GM13977 (cell line): ENCODE data around the gene NPM3.

Experiments
- DNase-seq: peaks from one replicate; pipeline ENCODE4 v3.0.0; 2012; ENCODE audit warnings: low spot score
- in situ Hi-C: fragments of 300-500 bp; cut with MboI; formaldehyde crosslinking; loops from one replicate; pipeline ENCODE4 v1.12.0; 2022; ENCODE audit warnings: low sequenced_read_pairs, low pct_unique_long_range_greater_than_20kb, mixed read lengths, inconsistent platforms; ENCODE audit not compliant: unreplicated experiment
- TF ChIP-seq, protein P1 (sequence below): IDR thresholded peaks from 2 replicates; pipeline ENCODE4 v1.5.1; 2012; ENCODE audit warnings: mild to moderate bottlenecking, control low read depth; ENCODE audit not compliant: insufficient read depth; ENCODE audit errors: extremely low read depth, missing control alignments

The NPM3 gene

GRCh38 chr10:101759309-101760247 lies 23.7 kb downstream of the NPM3 start:
- DNase-seq = no peak
- TF ChIP-seq, protein P1, sequence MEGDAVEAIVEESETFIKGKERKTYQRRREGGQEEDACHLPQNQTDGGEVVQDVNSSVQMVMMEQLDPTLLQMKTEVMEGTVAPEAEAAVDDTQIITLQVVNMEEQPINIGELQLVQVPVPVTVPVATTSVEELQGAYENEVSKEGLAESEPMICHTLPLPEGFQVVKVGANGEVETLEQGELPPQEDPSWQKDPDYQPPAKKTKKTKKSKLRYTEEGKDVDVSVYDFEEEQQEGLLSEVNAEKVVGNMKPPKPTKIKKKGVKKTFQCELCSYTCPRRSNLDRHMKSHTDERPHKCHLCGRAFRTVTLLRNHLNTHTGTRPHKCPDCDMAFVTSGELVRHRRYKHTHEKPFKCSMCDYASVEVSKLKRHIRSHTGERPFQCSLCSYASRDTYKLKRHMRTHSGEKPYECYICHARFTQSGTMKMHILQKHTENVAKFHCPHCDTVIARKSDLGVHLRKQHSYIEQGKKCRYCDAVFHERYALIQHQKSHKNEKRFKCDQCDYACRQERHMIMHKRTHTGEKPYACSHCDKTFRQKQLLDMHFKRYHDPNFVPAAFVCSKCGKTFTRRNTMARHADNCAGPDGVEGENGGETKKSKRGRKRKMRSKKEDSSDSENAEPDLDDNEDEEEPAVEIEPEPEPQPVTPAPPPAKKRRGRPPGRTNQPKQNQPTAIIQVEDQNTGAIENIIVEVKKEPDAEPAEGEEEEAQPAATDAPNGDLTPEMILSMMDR = no peak
- in situ Hi-C loops = no loop called here

GRCh38 chr10:101758858-101759257 lies 24.4 kb downstream of the NPM3 start:
- DNase-seq = no peak
- TF ChIP-seq, protein P1 = no peak
- in situ Hi-C loops = no loop called here

DNA sequence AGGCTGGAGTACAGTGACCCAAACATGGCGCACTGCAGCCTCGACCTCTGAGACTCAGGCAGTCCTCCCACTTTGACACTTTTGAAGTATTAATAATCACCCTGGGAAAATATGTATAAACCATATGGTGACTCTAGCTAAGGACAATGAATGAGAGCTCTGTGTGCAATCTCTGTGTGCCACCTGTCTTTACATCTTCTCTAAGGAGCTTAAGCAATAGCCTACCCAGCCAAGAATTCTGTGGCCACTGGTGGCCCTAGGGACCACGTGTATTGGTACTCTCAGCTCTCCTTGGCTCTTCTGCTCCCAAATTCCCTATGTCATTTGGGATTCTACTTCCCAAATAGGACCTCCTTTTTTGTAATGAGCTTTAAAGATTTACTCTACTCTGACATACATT lies 31.0 kb downstream of the NPM3 start:
- in situ Hi-C loops = no loop called here
- DNase-seq = no peak
- TF ChIP-seq, protein P1 = no peak

DNA sequence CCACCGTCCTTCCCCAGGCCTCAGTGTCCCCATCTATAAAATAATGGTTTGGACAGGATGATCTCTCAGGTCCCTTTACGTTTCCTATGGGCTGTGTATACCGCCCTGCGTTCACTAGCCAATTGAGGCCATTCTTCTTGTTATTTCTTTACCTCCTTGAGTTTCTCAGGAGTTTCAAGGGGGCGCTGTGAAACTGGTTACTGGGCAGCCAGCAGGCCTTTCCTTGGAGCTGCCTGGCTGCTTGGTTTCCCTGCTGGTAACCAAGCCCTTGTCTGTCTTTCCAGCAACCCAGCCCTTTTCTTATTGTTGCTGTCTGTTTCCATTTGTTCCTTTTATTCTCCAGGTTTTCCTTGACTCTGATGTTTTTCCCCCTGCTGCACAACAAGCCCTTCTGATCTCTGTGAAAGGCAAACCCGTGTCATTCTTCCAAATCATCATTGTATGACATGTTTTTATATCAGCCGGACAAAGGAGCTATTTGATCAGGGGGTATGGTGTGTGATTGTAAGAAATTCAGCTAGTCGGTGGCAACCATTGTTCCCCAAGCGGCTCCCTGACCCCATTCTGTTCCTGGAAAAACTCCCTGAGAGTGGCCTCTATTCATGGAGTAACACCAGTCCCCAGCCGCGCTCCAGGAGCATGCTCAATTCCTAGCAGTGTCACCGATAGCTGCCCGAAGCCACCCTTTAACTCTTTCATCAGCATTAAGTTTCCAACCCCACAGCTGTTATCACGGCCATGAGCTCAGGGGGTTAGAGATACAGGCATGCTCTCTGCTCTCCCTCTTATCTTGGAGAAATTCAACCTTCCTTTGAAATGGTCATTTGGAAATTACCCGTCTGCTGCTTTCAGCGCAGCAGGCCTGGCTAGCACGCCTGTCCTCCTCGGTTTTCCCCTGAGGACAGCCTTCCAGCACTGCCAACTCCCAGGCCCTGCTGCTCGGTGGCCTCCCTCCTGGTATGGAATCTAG lies 33.9 kb downstream of the NPM3 start:
- no peak for DNase-seq
- in situ Hi-C loops = no loop called here
- TF ChIP-seq, protein P1 = no peak

GRCh38 chr10:101748496-101748895 lies 34.8 kb downstream of the NPM3 start:
- TF ChIP-seq, protein P1 = no peak

DNA sequence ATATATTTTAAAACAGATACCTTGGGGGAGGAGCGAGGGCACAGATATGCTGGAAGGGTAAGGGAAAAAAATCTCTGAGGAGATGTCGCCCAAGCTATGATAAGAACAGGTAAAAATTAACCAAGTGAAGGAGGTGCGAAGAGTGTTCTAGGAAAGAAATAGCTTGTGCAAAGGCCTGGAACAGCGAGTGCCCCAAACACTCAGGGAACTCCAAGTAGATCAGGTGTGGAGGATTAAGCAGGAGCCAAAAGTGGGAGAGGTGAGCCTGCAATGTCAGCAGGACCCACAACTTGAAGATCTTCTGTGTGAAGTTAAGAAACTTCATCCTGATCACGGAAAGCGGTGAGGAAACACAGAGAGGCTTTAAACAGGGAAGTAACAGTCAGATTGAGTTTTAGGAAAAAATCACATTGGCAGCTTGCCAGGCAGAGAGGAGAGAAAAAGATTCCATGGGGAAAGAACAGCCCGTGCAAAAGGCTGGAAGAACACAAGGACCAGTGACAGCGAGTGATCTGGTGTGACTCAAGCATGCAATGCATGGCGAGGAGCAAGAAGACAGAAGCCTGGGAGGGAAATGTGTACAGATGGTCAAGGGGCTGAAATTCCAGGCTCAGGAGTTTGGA lies 38.1 kb downstream of the NPM3 start:
- in situ Hi-C loops = no loop called here
- TF ChIP-seq, protein P1 = no peak
- no peak for DNase-seq

More at GRCh38 chr10:101748496-101748895, 34.8 kb downstream of the NPM3 start:
- no peak for DNase-seq
- in situ Hi-C loops = no loop called here
